Astrocyte (in vitro differentiated cells and primary cell): ENCODE measurements around the gene NAV1.

ENCODE experiments used
- CTCF ChIP-seq: IDR thresholded peaks from 2 replicates; pipeline ENCODE4 v1.5.1; 2011; ENCODE audit warnings: low read depth, mild to moderate bottlenecking, inconsistent platforms, low read length, moderate library complexity; ENCODE audit not compliant: insufficient read depth
- EZH2 ChIP-seq: IDR thresholded peaks from 2 replicates; pipeline ENCODE4 v1.6.1; 2012; ENCODE audit warnings: mild to moderate bottlenecking, low read length, inconsistent platforms; ENCODE audit not compliant: insufficient read depth

DNA sequence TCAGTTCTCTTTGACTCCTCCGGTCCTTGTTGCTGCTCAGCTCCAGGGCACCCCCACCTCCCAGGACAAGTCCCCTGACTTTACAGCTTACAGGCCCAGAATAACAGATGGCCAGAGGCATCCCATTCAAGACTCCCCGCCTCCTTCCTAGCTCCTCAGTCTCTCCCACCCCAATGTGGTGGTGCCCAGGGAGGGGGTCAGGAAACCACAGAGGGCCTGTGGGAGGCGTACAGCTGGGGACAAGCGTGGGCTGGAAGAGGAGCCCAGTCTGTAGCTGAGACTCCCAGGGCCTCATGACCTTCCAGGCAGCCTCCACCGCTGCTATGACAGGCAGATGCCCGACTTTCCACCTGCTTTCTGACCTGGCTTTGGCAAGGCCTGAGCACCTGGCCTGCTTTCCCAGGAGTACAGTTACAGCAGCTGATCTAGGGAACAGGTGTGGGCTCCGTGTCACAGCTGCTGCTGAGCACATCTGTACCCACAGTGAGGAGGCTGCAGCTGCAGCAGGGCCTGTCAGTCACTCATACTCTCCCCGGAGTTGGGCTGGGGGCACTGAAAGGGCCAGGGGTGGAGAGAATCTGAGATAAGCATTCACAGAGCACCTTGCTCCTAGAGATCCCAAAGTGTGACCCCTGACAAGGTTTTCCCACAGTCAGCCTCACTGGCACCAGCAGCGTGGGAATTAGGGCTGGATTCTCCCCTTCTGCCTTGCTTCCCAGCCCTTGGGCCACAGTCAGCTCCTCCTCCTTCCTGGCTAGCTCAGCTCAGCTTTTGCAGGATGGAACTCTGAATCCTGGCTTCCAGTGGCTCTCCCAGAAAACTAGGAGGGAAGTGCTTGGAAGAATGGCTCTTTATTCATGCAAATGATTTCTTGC lies 7.1 kb upstream of the NAV1 start:
- TF ChIP-seq CTCF (no peak), EZH2 (no peak)
